ENCODE results near the gene MRPL18.
"Not testable (repeated sequence)": the region's sequence is repeated elsewhere in the genome, so short reads cannot be mapped to it uniquely, and the experiment has no call there.

The MRPL18 gene

DNA sequence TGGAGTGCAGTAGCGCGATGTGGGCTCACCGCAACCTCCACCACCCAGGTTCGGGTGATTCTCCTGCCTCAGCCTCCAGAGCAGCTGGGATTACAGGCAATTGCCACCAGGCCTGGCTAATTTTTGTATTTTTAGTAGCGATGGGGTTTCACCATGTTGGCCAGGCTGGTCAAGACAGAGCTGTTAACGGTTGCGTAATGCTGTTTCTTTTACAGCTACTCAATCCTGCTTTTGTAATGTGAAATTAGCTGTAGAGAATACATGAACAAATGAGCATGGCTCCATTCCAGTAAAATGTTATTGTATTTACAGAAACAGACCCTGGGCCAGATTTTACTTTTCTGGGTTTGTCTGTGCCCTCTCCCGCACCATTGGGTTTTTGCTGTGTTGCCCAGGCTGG, 11.7 kb downstream of the MRPL18 start:
- 87 to 88% methylated on average over 2 to 5 of the region's 8 CpGs for WGBS, 2 experiments (ENCODE audit: insufficient coverage in 2 of 2)
- no peaks in the 10 kb centered on the region for H3K4me1 ChIP-seq (ENCODE audit: control insufficient read depth, insufficient read depth, low read length, poor library complexity, severe bottlenecking)
- no peaks in the 10 kb centered on the region for H3K9me3 ChIP-seq (ENCODE audit: control insufficient read depth, low read length)
- peaks cover 31% of the 10 kb centered on the region for H3K36me3 ChIP-seq (ENCODE audit: control insufficient read depth, insufficient read depth, low read length)
- H3K27ac ChIP-seq (ENCODE audit: low read depth, low read length, severe bottlenecking) = no peak overlapping the region
- H3K4me3 ChIP-seq (ENCODE audit: extremely low read depth, insufficient read depth, low read length, poor library complexity, severe bottlenecking) = no peak overlapping the region

DNA sequence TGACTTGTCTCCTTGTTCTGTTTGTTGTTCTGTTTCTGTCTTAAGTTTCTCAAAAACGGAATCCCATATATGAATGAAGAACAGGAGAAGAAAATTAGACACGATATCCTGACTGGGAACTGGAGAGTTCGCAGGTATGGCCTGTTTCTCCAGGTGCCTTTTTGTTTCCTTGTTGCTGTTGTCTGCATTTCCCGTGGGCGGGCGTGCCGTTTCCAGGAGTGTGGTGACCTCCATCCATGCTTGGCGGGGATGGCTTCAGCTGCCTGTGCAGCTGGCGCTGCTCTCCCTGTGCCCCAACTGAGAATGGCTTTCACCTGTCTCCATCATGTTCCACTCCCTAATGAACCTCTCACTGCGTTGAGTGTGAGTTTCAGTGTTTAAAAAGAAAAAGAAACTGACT, 14.2 kb downstream of the MRPL18 start:
- Histone ChIP-seq H3K4me3 (ENCODE audit: extremely low read depth, insufficient read depth, low read length, poor library complexity, severe bottlenecking) (no peak overlapping the region), H3K4me1 (ENCODE audit: control insufficient read depth, insufficient read depth, low read length, poor library complexity, severe bottlenecking) (peaks cover 6% of the 10 kb centered on the region), H3K36me3 (ENCODE audit: control insufficient read depth, insufficient read depth, low read length) (peaks cover 6% of the 10 kb centered on the region), H3K27ac (ENCODE audit: low read depth, low read length, severe bottlenecking) (no peak overlapping the region), H3K9me3 (ENCODE audit: control insufficient read depth, low read length) (no peaks in the 10 kb centered on the region)
- WGBS, 2 experiments (ENCODE audit: insufficient coverage in 2 of 2) = 91 to 95% methylated on average over 6 to 8 of the region's 10 CpGs

DNA sequence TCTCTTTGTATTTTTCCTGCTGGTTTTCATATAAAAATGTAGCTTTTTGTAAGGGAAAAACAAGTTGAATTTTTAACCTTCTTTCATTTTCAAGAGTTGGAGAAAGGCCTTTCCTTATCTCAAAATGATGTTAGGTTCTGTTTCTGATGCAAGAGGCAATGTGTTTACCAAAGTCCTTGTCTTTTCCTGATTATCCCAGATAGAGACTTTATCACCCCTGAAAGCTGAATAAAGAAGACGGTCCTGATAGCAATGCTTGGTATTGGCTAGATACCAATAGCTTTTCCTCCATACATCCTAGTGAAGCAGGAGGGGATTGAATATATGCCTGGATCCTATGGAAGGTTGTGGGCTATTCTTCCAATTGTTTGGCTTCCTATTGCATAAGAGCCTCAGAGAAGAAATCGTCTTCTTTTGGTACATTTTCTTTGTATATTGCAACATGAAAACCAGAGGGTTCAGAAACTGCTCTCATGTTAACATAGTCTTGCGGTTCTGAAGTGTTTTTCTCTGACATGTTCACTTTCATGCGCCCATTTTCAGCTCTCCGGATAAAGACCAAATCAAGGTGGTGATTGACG, 15.3 kb downstream of the MRPL18 start:
- Histone ChIP-seq H3K36me3 (ENCODE audit: control insufficient read depth, insufficient read depth, low read length) (no peaks in the 10 kb centered on the region), H3K9me3 (ENCODE audit: control insufficient read depth, low read length) (no peaks in the 10 kb centered on the region), H3K27ac (ENCODE audit: low read depth, low read length, severe bottlenecking) (no peak overlapping the region), H3K4me3 (ENCODE audit: extremely low read depth, insufficient read depth, low read length, poor library complexity, severe bottlenecking) (no peak overlapping the region), H3K4me1 (ENCODE audit: control insufficient read depth, insufficient read depth, low read length, poor library complexity, severe bottlenecking) (peaks cover 6% of the 10 kb centered on the region)
- WGBS, 2 experiments (ENCODE audit: insufficient coverage in 2 of 2) = 89 to 93% methylated on average over 4 to 5 of the region's 6 CpGs

DNA sequence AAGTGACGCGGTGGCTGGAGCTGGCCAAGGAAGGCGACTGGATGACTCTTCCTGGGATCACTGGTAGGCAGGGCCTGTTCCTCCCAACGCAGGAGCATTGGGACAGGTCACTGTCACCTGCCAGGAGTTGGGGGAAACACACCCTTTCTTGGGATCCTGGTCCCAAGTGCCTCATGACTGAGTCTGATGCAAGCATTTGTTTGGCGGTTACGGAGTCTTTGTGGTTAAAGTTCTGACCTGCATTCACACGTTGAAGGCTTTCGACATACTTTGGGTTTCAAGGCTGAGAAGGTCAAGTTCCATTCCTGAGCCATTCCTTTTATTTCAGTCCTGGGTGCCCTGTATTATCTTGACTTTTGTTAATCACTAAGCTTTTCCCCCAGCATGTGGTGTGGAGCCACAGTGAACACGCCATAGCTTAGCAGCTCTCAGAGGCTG, 15.8 kb downstream of the MRPL18 start:
- WGBS, 2 experiments (ENCODE audit: insufficient coverage in 2 of 2) = 92 to 97% methylated on average over 8 to 9 of the region's 9 CpGs
- no peak overlapping the region for H3K4me3 ChIP-seq (ENCODE audit: extremely low read depth, insufficient read depth, low read length, poor library complexity, severe bottlenecking)
- peaks cover 6% of the 10 kb centered on the region for H3K4me1 ChIP-seq (ENCODE audit: control insufficient read depth, insufficient read depth, low read length, poor library complexity, severe bottlenecking)
- no peaks in the 10 kb centered on the region for H3K36me3 ChIP-seq (ENCODE audit: control insufficient read depth, insufficient read depth, low read length)
- no peak overlapping the region for H3K27ac ChIP-seq (ENCODE audit: low read depth, low read length, severe bottlenecking)
- no peaks in the 10 kb centered on the region for H3K9me3 ChIP-seq (ENCODE audit: control insufficient read depth, low read length)

DNA sequence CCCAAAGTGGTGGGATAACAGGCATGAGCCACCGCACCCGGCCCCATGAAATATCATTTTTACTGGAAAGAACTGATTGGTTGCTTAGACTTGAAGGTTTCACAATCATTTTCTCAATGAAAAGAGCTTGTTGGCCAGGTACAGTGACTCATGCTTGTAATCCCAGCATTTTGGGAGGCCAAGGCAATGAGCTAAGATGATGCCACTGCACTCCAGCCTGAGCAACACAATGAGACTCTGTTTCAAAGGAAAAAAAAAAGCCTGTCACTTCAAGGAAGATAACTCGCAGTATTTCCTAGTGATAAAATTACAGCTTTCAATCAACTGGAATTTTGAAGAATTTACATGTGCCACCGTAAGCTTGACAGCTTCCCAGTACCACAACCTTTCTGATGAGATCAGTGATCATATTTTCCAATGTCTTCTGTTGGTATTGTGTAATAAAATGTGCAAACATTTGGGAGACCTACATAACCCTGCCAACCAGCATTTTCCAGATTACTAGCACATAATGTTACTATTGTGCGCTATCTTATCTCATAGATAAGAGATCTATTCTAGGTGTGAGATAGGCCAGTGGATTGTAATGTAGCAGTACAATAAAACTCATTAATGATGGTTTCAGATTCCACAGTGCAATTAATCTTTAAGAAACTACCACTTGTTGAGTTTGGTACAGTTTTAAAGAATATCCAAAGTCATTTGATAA, 17.0 kb downstream of the MRPL18 start:
- Histone ChIP-seq H3K4me3 (ENCODE audit: extremely low read depth, insufficient read depth, low read length, poor library complexity, severe bottlenecking) (no peak overlapping the region), H3K36me3 (ENCODE audit: control insufficient read depth, insufficient read depth, low read length) (no peaks in the 10 kb centered on the region), H3K9me3 (ENCODE audit: control insufficient read depth, low read length) (no peaks in the 10 kb centered on the region), H3K4me1 (ENCODE audit: control insufficient read depth, insufficient read depth, low read length, poor library complexity, severe bottlenecking) (peaks cover 6% of the 10 kb centered on the region), H3K27ac (ENCODE audit: low read depth, low read length, severe bottlenecking) (no peak overlapping the region)
- 100% methylated on average over 2 of the region's 5 CpGs; no CpG with 5 or more reads in 1 of the 2 experiments for WGBS, 2 experiments (ENCODE audit: insufficient coverage in 2 of 2)

DNA sequence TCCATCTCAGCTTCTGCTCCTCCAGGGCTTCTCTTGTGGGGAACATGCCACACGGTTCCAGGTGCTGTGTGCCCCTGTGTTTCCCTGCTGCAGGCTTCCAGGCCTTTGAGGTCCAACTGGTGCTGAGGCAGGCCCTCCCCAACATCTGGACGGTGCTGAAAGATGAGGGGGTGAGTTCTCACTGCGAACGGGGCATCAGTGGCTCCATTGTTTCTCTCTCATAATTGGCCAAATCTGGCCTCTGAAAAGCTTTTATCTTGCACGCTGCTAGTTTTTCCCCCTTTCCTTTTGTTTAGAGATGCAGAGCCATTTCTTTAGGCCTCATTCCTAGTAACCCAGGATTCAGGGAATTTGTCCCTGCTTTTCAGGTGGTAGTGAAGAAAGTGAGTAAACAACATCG, 18.4 kb downstream of the MRPL18 start:
- no peaks in the 10 kb centered on the region for H3K36me3 ChIP-seq (ENCODE audit: control insufficient read depth, insufficient read depth, low read length)

DNA sequence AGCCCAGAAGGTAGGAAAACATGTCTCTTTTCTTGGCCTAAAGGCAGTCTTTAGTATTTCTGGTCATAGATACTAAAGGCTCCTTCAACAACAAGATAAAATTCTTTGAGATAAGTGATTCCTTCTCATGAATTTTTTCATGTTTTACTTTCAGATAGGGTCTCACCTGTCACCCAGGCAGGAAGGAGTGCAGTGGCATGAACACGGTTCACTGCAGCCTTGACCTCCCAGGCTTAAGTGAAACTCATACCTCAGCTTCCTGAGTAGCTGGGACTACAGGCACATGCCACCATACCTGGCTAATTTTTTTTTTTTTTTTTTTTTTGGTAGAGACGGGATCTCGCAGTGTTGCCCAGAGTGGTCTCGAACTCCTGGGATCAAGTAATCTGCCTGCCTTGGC, 18.9 kb downstream of the MRPL18 start:
- no peak overlapping the region for H3K27ac ChIP-seq (ENCODE audit: low read depth, low read length, severe bottlenecking)
- no peak overlapping the region for H3K4me3 ChIP-seq (ENCODE audit: extremely low read depth, insufficient read depth, low read length, poor library complexity, severe bottlenecking)
- WGBS, 2 experiments (ENCODE audit: insufficient coverage in 2 of 2) = 80 to 100% methylated on average over 1 to 2 of the region's 4 CpGs
- H3K4me1 ChIP-seq (ENCODE audit: control insufficient read depth, insufficient read depth, low read length, poor library complexity, severe bottlenecking) = peaks cover 6% of the 10 kb centered on the region
- H3K9me3 ChIP-seq (ENCODE audit: control insufficient read depth, low read length) = no peaks in the 10 kb centered on the region
- H3K36me3 ChIP-seq (ENCODE audit: control insufficient read depth, insufficient read depth, low read length) = no peaks in the 10 kb centered on the region

More for the DNA sequence above, 18.4 kb downstream of the MRPL18 start:
- 100% methylated on average over 3 of the region's 6 CpGs for WGBS, 2 experiments (ENCODE audit: insufficient coverage in 2 of 2)
- Histone ChIP-seq H3K4me3 (ENCODE audit: extremely low read depth, insufficient read depth, low read length, poor library complexity, severe bottlenecking) (no peak overlapping the region), H3K27ac (ENCODE audit: low read depth, low read length, severe bottlenecking) (no peak overlapping the region), H3K4me1 (ENCODE audit: control insufficient read depth, insufficient read depth, low read length, poor library complexity, severe bottlenecking) (peaks cover 6% of the 10 kb centered on the region), H3K9me3 (ENCODE audit: control insufficient read depth, low read length) (no peaks in the 10 kb centered on the region)

DNA sequence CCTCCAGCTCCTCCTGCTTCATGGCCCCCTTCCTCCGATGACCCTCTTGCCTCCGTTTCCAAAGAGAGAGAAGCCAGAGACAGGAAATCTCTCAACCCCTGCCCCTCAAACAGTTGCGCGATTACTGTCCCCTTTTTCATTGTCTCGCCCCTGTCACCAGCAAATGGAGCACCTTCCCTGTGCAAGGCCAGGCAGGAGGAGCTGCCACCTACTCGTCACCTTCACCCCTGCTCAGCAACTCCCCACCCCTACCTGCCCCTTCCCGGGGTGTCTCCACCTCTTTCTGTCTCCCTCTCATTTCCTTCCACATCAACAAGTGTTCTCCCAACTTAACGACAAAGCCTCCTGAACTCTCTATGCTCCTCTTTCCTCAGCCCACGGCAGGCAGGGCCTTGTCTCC, 23.5 kb downstream of the MRPL18 start:
- Histone ChIP-seq H3K36me3 (ENCODE audit: control insufficient read depth, insufficient read depth, low read length) (no peaks in the 10 kb centered on the region), H3K9me3 (ENCODE audit: control insufficient read depth, low read length) (no peaks in the 10 kb centered on the region), H3K4me3 (ENCODE audit: extremely low read depth, insufficient read depth, low read length, poor library complexity, severe bottlenecking) (no peak overlapping the region), H3K4me1 (ENCODE audit: control insufficient read depth, insufficient read depth, low read length, poor library complexity, severe bottlenecking) (no peaks in the 10 kb centered on the region), H3K27ac (ENCODE audit: low read depth, low read length, severe bottlenecking) (no peak overlapping the region)
- WGBS, 2 experiments (ENCODE audit: insufficient coverage in 2 of 2) = 89 to 93% methylated on average over 8 to 9 of the region's 9 CpGs

DNA sequence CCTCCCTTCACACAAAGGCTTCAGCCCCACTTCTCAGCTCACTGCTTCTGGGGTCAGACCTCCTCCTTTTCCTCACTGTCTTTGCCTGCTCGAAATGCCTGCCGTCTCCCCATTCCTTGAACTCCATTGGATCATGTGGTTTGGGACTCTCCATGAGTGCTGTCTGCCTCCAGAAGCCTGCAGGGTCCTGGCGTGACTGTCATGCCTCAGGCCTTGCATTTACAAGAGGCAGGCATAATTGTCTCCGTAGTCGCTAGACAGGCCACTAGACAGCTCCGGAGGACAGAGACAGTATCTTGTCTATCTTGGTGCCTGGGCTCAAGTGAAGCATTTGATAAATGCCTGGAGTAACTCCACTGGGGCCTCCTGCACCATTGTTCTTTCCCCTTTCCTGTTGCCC, 25.1 kb downstream of the MRPL18 start:
- Histone ChIP-seq H3K36me3 (ENCODE audit: control insufficient read depth, insufficient read depth, low read length) (no peaks in the 10 kb centered on the region), H3K4me3 (ENCODE audit: extremely low read depth, insufficient read depth, low read length, poor library complexity, severe bottlenecking) (no peak overlapping the region), H3K27ac (ENCODE audit: low read depth, low read length, severe bottlenecking) (no peak overlapping the region), H3K9me3 (ENCODE audit: control insufficient read depth, low read length) (no peaks in the 10 kb centered on the region), H3K4me1 (ENCODE audit: control insufficient read depth, insufficient read depth, low read length, poor library complexity, severe bottlenecking) (no peaks in the 10 kb centered on the region)
- 69 to 75% methylated on average over 6 of the region's 6 CpGs for WGBS, 2 experiments (ENCODE audit: insufficient coverage in 2 of 2)

DNA sequence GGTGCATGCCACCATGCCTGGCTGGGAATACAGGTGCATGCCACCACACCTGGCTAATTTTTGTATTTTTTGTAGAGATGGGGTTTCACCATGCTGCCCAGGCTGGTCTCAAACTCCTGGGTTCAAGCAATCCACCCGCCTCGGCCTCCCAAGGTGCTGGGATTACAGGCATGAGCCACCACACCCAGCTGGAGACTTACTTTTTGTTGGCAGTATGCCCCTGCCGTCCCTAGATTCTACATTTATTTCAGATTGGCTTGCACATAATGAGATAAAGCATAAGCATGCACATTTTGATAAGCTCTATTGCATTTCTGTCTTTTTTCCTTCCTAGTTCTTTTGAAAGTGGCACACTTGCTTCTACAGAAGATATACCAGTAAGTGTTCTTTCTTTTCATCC, 26.5 kb downstream of the MRPL18 start:
- H3K9me3 ChIP-seq (ENCODE audit: control insufficient read depth, low read length); H3K36me3 ChIP-seq (ENCODE audit: control insufficient read depth, insufficient read depth, low read length); H3K27ac ChIP-seq (ENCODE audit: low read depth, low read length, severe bottlenecking); H3K4me1 ChIP-seq (ENCODE audit: control insufficient read depth, insufficient read depth, low read length, poor library complexity, severe bottlenecking); H3K4me3 ChIP-seq (ENCODE audit: extremely low read depth, insufficient read depth, low read length, poor library complexity, severe bottlenecking): not testable (repeated sequence)
- whole genome bisulfite sequencing, 2 experiments (ENCODE audit: insufficient coverage in 2 of 2) = 93% methylated on average over 3 of the region's 3 CpGs; no CpG with 5 or more reads in 1 of the 2 experiments
